OCI-LY3 (cell line): ENCODE data around the gene MRPL21.
"Not testable (repeated sequence)": the region's sequence is repeated elsewhere in the genome, so short reads cannot be mapped to it uniquely, and the experiment has no call there.

ENCODE experiments used
- H2AFZ ChIP-seq: fragments of 200-600, 300-600 bp; shearing (Covaris generic); 2 replicates; pipeline ENCODE4 v1.6.0; 2014; ENCODE audit warnings: antibody characterized with exemption, low read depth, low read length
- H3K27ac ChIP-seq: fragments of 200-600, 300-600 bp; sonication (generic); 2 replicates; pipeline ENCODE4 v1.5.1; 2014; ENCODE audit warnings: mild to moderate bottlenecking, low read length, moderate library complexity, mixed read lengths
- H3K27me3 ChIP-seq: fragments of 200-600, 300-600 bp; sonication (generic); 2 replicates; pipeline ENCODE4 v1.6.1; 2014; ENCODE audit warnings: low read depth, low read length, mixed read lengths
- H3K36me3 ChIP-seq: fragments of 200-600, 300-600 bp; sonication (generic); replicated peaks from 2 replicates; pipeline ENCODE3; 2014; ENCODE audit warnings: low read depth, low read length, mixed read lengths
- H3K4me1 ChIP-seq: fragments of 300-600, 200-600 bp; sonication (generic); 2 replicates; pipeline ENCODE4 v1.6.1; 2014; ENCODE audit warnings: low read length, mixed read lengths
- H3K4me2 ChIP-seq: fragments of 200-600, 300-600 bp; sonication (generic); 2 replicates; pipeline ENCODE4 v1.6.1; 2014; ENCODE audit warnings: low read length, mixed read lengths
- H3K4me3 ChIP-seq: fragments of 300-600, 200-600 bp; sonication (generic); 2 replicates; pipeline ENCODE4 v1.5.1; 2014; ENCODE audit warnings: antibody characterized with exemption, mild to moderate bottlenecking, low read length, moderate library complexity
- H3K79me2 ChIP-seq: fragments of 300-600, 200-600 bp; shearing (Covaris generic); 2 replicates; pipeline ENCODE4 v1.6.1; 2014; ENCODE audit warnings: mild to moderate bottlenecking, low read length, mixed read lengths
- H3K9ac ChIP-seq: fragments of 300-600, 200-600 bp; shearing (Covaris generic); 2 replicates; pipeline ENCODE4 v1.6.0; 2014; ENCODE audit warnings: mild to moderate bottlenecking, low read length, moderate library complexity
- H3K9me3 ChIP-seq: fragments of 200-600, 300-600 bp; shearing (Covaris generic); 2 replicates; pipeline ENCODE4 v1.6.1; 2014; ENCODE audit warnings: low read length, mixed read lengths; ENCODE audit not compliant: insufficient read depth
- H4K20me1 ChIP-seq: fragments of 200-600, 300-600 bp; sonication (generic); 2 replicates; pipeline ENCODE4 v1.6.1; 2016; ENCODE audit warnings: low read length, mixed read lengths; ENCODE audit not compliant: insufficient read depth
- EZH2phosphoT487 ChIP-seq: fragments of 200-600 bp; shearing (Covaris generic); IDR thresholded peaks from 2 replicates; pipeline ENCODE4 v1.6.1; 2018; ENCODE audit warnings: antibody characterized with exemption, mixed run types, low read depth
- TF ChIP-seq, protein P1 (sequence below): fragments of 200-600, 300-600 bp; sonication (generic); IDR thresholded peaks from 2 replicates; pipeline ENCODE4 v1.5.1; 2014; ENCODE audit warnings: antibody characterized with exemption, low read length, low read depth

Gene MRPL21

DNA sequence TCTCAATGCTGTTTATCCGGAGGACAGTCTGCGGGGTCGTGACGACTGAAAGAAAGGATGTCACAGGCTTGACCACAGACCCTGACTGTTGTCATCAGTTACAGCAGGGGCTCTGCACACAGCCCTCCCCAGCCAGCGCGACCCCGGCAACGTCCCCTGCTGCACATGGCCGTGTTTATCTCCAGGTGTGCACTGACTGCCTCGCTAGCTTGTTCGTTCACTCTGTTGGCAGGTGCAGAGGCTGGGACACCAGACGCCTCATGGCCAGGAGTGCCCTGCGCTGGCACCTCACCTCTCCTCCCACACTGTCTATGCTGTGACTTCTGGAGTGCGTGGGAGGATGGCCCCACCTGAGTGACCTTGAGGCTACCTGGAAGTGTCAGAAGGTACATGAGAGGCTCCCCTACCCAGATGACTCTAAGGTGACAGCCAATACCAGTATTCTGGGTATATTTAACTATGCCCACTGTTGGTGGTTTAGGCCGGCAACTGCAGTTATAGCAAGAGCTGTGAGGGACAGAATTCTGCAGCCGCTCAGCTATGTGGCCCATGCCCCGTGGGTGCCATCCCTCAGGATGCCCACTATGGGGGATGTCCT is 12.2 kb downstream of the MRPL21 start:
- Histone ChIP-seq H3K9ac (no peak overlapping the region), H4K20me1 (peaks cover 4% of the 10 kb centered on the region; the same call in 1 of the 2 replicates), H3K79me2 (no peaks in the 10 kb centered on the region), H3K27me3 (no peaks in the 10 kb centered on the region), H3K9me3 (no peaks in the 10 kb centered on the region), H3K4me1 (no peaks in the 10 kb centered on the region), H2AFZ (no peak overlapping the region), H3K27ac (no peak overlapping the region), H3K4me3 (no peak overlapping the region), H3K36me3 (peaks cover 47% of the 10 kb centered on the region), H3K4me2 (no peak overlapping the region)
- TF ChIP-seq EZH2phosphoT487: no peak
- TF ChIP-seq, protein P1, sequence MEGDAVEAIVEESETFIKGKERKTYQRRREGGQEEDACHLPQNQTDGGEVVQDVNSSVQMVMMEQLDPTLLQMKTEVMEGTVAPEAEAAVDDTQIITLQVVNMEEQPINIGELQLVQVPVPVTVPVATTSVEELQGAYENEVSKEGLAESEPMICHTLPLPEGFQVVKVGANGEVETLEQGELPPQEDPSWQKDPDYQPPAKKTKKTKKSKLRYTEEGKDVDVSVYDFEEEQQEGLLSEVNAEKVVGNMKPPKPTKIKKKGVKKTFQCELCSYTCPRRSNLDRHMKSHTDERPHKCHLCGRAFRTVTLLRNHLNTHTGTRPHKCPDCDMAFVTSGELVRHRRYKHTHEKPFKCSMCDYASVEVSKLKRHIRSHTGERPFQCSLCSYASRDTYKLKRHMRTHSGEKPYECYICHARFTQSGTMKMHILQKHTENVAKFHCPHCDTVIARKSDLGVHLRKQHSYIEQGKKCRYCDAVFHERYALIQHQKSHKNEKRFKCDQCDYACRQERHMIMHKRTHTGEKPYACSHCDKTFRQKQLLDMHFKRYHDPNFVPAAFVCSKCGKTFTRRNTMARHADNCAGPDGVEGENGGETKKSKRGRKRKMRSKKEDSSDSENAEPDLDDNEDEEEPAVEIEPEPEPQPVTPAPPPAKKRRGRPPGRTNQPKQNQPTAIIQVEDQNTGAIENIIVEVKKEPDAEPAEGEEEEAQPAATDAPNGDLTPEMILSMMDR: no peak

DNA sequence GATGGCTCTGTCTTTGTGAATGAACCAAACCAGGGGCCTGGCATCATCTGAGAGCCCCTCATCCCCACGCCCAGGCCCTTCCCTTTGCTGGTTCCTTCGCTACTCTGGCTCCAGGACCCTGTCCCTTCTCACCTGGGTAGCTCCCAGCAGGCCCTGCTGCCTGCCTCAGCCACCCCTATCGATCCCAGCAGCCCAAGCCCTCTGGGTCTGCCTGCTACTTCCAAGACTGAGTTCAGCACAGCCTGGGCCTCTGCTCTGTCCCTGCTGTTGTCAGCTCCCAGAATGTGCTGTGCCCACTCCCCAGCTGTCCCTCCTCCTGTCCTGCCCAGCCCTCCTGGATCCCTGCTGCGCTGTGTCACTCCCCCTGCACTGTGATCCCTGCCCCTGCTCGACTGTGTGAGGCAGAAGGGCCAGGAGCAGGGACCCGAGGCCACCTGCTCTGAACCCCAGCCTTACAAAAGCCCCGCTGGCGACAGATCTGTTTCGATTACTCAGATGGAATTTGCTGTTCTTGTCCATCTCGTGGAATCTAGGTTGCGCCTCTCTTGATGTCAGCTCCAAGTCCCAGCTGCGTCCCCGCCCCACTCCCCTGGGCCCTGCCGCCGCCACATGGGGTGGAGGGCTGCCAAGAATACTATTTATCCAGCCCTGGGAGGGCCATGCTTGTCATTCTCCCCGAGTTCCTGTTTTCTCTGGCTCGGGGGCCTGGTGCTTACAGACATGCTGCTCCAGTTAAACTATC is 13.0 kb downstream of the MRPL21 start:
- Histone ChIP-seq H3K4me3 (no peak overlapping the region), H3K9ac (no peak overlapping the region), H3K36me3 (peaks cover 40% of the 10 kb centered on the region), H2AFZ (no peak overlapping the region), H3K4me1 (no peaks in the 10 kb centered on the region), H3K9me3 (no peaks in the 10 kb centered on the region), H4K20me1 (peaks cover 4% of the 10 kb centered on the region; the same call in 1 of the 2 replicates), H3K79me2 (no peaks in the 10 kb centered on the region), H3K4me2 (no peak overlapping the region), H3K27ac (no peak overlapping the region), H3K27me3 (no peaks in the 10 kb centered on the region)
- TF ChIP-seq, protein P1: no peak
- TF ChIP-seq EZH2phosphoT487: no peak

DNA sequence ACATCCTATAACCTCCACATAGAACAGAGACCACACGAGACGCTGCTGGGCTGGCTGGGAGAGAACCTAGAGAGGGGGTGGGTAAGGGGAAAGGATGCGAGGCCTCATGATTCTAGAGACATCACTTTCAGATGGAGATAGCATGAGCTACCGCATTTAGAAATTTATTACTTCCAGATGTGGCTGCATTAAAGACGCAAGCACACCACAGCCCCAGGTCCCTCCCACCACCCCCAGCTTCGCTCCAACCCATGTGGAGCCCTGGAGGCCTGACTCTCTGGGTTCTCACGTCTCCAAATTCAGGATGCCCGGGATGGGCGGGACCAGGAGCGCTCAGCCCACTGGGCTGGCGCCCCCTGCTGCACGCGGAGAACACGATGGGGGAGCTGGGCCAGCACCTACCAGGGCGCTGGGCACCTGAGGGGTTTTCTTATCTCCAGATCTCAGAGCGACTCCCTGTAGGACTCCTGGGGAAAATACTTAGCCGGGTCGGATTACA is 13.6 kb downstream of the MRPL21 start:
- Histone ChIP-seq H3K27ac (no peak overlapping the region), H2AFZ (no peak overlapping the region), H3K9me3 (no peaks in the 10 kb centered on the region), H4K20me1 (peaks cover 4% of the 10 kb centered on the region; the same call in 1 of the 2 replicates), H3K27me3 (no peaks in the 10 kb centered on the region), H3K4me2 (no peak overlapping the region), H3K79me2 (no peaks in the 10 kb centered on the region), H3K9ac (no peak overlapping the region), H3K36me3 (peaks cover 38% of the 10 kb centered on the region), H3K4me3 (no peak overlapping the region), H3K4me1 (no peaks in the 10 kb centered on the region)
- TF ChIP-seq, protein P1: peak; percentile 43
- no peak for TF ChIP-seq EZH2phosphoT487

DNA sequence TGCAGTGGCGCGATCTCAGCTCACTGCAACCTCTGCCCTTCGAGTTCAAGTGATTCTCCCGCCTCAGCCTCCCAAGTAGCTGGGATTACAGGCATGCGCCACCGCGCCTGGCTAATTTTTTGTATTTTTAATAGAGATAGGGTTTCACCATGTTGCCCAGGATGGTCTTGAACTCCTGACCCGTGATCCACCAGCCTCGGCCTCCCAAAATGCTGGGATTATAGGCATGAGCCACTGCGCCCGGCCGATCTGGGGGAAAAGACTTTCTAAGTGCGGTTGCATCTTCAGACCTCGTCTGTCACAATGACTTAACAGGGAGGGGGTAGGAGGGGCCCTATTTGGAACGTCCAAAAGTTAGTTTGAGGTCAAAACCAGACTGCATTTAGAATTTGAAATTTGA is 18.8 kb downstream of the MRPL21 start:
- not testable (repeated sequence) for H3K36me3 ChIP-seq, H2AFZ ChIP-seq, H3K79me2 ChIP-seq, H4K20me1 ChIP-seq, H3K27ac ChIP-seq, H3K9me3 ChIP-seq, H3K4me2 ChIP-seq, H3K27me3 ChIP-seq, H3K9ac ChIP-seq, H3K4me3 ChIP-seq, H3K4me1 ChIP-seq
